AG04450 (cell line): ENCODE measurements around the gene DNMT3A. TPM values are rescaled to one million over a fixed set of nuclear protein-coding genes. Genes with fewer than 3 reads are reported as not detected.

Experiments
- CTCF ChIA-PET: fragments of 300-600, 350-600 bp; formaldehyde crosslinking; extraction: SDS; loops from one replicate; lab custom pipeline; 2022; ENCODE audit warnings: antibody characterized with exemption, inconsistent platforms; lab: Charles Lee
- POLR2A ChIA-PET: fragments of 350-600 bp; formaldehyde crosslinking; extraction: SDS; loops from one replicate; lab custom pipeline; 2021; ENCODE audit warnings: antibody characterized with exemption, inconsistent platforms; lab: Yijun Ruan, JAX
- DNase-seq: peaks from one replicate; pipeline ENCODE4 v3.0.0-alpha.2; 2011; ENCODE audit warnings: low read depth, low spot score
- H3K27ac ChIP-seq: one replicate; pipeline ENCODE4 v1.5.1; 2012; ENCODE audit warnings: low read depth, low read length, control low read depth
- H3K27me3 ChIP-seq: one replicate; pipeline ENCODE4 v1.6.0; 2012; ENCODE audit warnings: low read length; ENCODE audit not compliant: control insufficient read depth, insufficient read depth
- H3K4me3 ChIP-seq: 2 replicates; pipeline ENCODE4 v1.5.1; 2011; ENCODE audit warnings: mild to moderate bottlenecking, low read depth, low read length, control low read depth
- H3K9me3 ChIP-seq: 2 replicates; pipeline ENCODE4 v1.5.1; 2012; ENCODE audit warnings: low read length; ENCODE audit not compliant: control insufficient read depth, insufficient read depth
- CTCF ChIP-seq: IDR thresholded peaks from 2 replicates; pipeline ENCODE4 v1.5.1; 2011; ENCODE audit warnings: low read depth, low read length, control low read depth, inconsistent platforms
- polyA plus RNA-seq: library from polyadenylated mRNA; depleted of rRNA; stranded (reverse); fragments of >200 nt; gene quantifications from 2 replicates; pipeline ENCODE4 v1.2.3, GENCODE V29; 2011

DNMT3A gene
- polyA plus RNA-seq, 1 experiment: 4.1 TPM

DNA sequence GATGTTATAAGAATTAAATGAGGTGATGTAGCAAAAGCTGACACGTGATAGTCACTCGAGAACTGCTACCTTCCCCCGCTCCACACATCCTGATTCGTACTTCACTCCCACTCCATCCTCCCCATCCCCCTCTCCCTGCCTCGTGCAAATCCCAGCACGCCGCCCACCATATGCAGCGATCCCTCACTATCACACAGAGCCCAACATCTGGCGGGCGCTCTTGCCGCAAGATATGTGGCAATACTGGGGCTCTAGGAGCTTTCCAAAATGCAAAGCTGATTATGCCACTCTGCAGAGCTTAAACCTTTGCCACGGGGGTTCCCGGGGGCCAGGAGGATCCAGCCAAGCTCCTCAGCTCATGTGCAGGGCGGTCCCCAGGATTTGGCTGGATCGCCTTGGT lies 37.4 kb downstream of the DNMT3A start:
- TF ChIP-seq CTCF: no peak
- Histone ChIP-seq H3K27ac (no peak overlapping the region), H3K9me3 (no peaks in the 10 kb centered on the region; the same call in 1 of the 2 replicates), H3K4me3 (no peak overlapping the region), H3K27me3 (no peaks in the 10 kb centered on the region)
- DNase-seq: no peak
- CTCF ChIA-PET: interaction anchor here (0.8 kb wide), 1 partner anchor 58 kb away, joined by 3 read pairs; no protein-coding TSS in a partner anchor
- POLR2A ChIA-PET: no interaction called here

DNA sequence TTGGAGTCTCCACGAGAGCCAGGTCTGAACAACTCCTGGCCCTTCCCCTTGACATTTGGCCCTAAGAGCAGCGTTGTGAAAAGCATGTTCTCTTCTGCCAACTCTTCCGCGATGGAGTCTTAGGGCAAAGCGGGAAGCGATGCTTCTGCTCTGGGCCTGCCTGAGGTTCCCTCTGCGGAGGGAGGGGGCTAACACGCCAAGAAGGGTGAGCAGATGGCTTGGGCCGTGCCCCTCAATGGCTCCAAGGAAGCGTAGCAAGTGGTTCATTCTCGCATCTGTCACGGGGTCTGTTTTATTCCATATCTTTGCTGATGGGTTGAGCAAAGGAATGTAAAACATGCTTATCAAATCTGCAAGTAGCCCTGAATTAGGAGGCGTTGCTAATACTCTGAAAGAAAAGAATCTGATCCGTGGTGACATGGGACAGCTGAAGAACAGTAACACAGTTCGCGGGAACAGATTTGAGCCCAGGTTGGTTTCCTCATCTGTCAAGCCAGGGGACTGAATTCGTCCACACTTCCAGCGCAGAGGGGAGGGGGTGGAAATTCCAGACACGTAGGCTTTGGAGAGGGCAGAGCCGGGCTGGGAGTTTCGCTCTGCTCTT lies 38.0 kb downstream of the DNMT3A start:
- CTCF ChIA-PET: interaction anchor here (0.6 to 0.8 kb wide), 2 partner anchors 58 to 59 kb away, joined by 3 to 4 read pairs; no protein-coding TSS in a partner anchor
- DNase-seq: no peak
- H3K27me3 ChIP-seq: no peaks in the 10 kb centered on the region
- no peak overlapping the region for H3K27ac ChIP-seq
- TF ChIP-seq CTCF: no peak
- H3K4me3 ChIP-seq: no peak overlapping the region
- POLR2A ChIA-PET: no interaction called here
- H3K9me3 ChIP-seq: no peaks in the 10 kb centered on the region; the same call in 1 of the 2 replicates

GRCh38 chr2:25302758-25303375 lies 38.9 kb downstream of the DNMT3A start:
- no peak overlapping the region for H3K4me3 ChIP-seq
- no peak overlapping the region for H3K27ac ChIP-seq
- H3K9me3 ChIP-seq: no peaks in the 10 kb centered on the region; the same call in 1 of the 2 replicates
- CTCF ChIA-PET: interaction anchor here (0.6 kb wide), 1 partner anchor 60 kb away, joined by 4 read pairs; no protein-coding TSS in a partner anchor
- no peaks in the 10 kb centered on the region for H3K27me3 ChIP-seq
- no peak for TF ChIP-seq CTCF
- POLR2A ChIA-PET: no interaction called here
- no peak for DNase-seq

DNA sequence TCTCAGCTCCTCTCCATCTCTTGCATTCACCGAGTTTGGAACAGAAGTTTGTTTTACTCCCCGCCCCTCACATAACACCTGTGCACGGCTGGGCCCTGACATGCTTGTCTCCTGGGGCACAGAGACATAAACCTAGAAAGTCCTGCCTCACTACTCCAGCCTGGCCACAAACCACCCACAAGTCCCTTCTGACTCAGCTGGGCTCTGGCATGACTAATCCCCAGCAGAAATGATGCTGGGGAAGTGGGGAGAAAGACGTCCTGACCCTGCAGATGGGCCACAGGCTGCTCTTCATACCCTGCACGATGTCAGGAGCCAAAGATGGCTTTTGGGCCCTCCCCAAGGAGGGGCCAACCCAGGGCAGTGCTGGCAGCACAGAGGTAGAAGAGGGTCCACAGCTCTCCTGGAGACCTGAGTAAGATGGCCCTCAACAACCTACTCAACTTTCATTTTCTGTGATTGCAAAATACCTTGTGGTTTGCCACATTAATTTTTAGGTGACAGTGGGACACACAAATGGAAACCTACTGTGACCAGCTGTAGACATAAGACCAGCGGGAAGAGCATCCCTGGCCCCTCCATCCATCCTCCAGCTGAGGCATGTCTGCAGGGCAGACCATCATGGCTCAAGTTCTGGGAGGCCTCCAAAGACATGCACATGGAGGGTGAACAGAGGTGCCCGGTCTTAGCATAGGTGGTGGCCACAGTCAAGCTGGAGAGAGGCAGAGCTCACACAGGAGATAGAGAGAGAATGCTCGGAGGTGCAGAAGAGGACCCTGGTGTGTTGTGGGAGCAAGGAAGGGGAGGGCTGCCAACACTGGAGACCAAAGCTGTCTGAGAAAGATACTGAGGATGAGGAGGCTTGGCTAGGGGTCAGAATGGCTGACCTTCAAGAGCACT lies 40.0 kb downstream of the DNMT3A start:
- Histone ChIP-seq H3K9me3 (no peaks in the 10 kb centered on the region; the same call in 1 of the 2 replicates), H3K27ac (peak overlapping the region; percentile 31), H3K27me3 (no peaks in the 10 kb centered on the region), H3K4me3 (no peak overlapping the region)
- TF ChIP-seq CTCF: no peak
- POLR2A ChIA-PET: no interaction called here
- peak; percentile 50 for DNase-seq
- CTCF ChIA-PET: no interaction called here
